Vagina (tissue), 2 donors: ENCODE measurements around the gene SLC6A3. TPM values are rescaled to one million over a fixed set of nuclear protein-coding genes. Genes with fewer than 3 reads are reported as not detected.

Source experiments
- DNase-seq, 2 donors: peaks; one replicate each; pipeline ENCODE4 v3.0.0-alpha.2; 2017; ENCODE audit errors: extremely low spot score in 2 of 2
- H3K27ac ChIP-seq: fragments of 200-600 bp; sonication (generic); one replicate; pipeline ENCODE4 v1.5.1; 2019
- H3K27me3 ChIP-seq: fragments of 200-600 bp; sonication (generic); one replicate; pipeline ENCODE4 v1.5.1; 2019
- H3K36me3 ChIP-seq, 2 donors: fragments of 200-600 bp; sonication (generic); one replicate each; pipeline ENCODE4 v1.5.1; 2017 to 2019
- H3K4me1 ChIP-seq: fragments of 200-600 bp; sonication (generic); one replicate; pipeline ENCODE4 v1.5.1; 2019
- H3K4me3 ChIP-seq, 2 donors: fragments of 200-600 bp; sonication (generic); 1 replicate in 1 of 2; 2 replicates in 1 of 2; pipeline ENCODE4 v1.5.1; 2016 to 2019
- H3K9me3 ChIP-seq: fragments of 200-600 bp; sonication (generic); one replicate; pipeline ENCODE4 v1.5.1; 2019
- POLR2A ChIP-seq, 2 donors: fragments of 450-650 bp; IDR thresholded peaks; one replicate each; pipeline ENCODE4 v1.6.1; 2017; ENCODE audit warnings: antibody characterized with exemption in 2 of 2, mild to moderate bottlenecking in 2 of 2, moderate library complexity in 2 of 2
- POLR2AphosphoS5 ChIP-seq, 2 donors: sonication (generic); formaldehyde crosslinking; IDR thresholded peaks; one replicate each; pipeline ENCODE4 v1.9.0; 2017; ENCODE audit warnings: antibody characterized with exemption in 2 of 2, mild to moderate bottlenecking in 2 of 2, low read depth in 1 of 2; ENCODE audit not compliant: insufficient read depth in 1 of 2
- intact Hi-C: fragments of 100-400 bp; cut with DNase I; formaldehyde crosslinking; loops from one replicate; pipeline ENCODE4 v1.15.1; 2023
- total RNA-seq: library from RNA; depleted of rRNA; stranded (reverse); fragments of >200 nt; gene quantifications from one replicate; pipeline ENCODE4 v1.2.3, GENCODE V29; 2016
- TF ChIP-seq, protein P1 (sequence below), 3 experiments: fragments of 450-650 bp in 2 of 3; fragments of 200-600 bp in 1 of 3; sonication (generic) in 1 of 3; IDR thresholded peaks; one replicate each; pipeline ENCODE4 v1.5.1; 2017 to 2019; ENCODE audit warnings: antibody characterized with exemption in 3 of 3, mild to moderate bottlenecking in 2 of 3, moderate library complexity in 2 of 3

Gene SLC6A3
- total RNA-seq, 1 donor from 2014 or later = 0.49 TPM

- H3K27me3 ChIP-seq = no peaks in the 10 kb centered on the region
- no peaks in the 10 kb centered on the region for H3K9me3 ChIP-seq
- intact Hi-C loops = no loop called here
- no peak overlapping the region for H3K4me3 ChIP-seq
- no peaks in the 10 kb centered on the region for H3K4me1 ChIP-seq
- no peaks in the 10 kb centered on the region for H3K36me3 ChIP-seq
- TF ChIP-seq POLR2A (IDR thresholded peaks at IDR 0.05) = no peak
- TF ChIP-seq, protein P1, sequence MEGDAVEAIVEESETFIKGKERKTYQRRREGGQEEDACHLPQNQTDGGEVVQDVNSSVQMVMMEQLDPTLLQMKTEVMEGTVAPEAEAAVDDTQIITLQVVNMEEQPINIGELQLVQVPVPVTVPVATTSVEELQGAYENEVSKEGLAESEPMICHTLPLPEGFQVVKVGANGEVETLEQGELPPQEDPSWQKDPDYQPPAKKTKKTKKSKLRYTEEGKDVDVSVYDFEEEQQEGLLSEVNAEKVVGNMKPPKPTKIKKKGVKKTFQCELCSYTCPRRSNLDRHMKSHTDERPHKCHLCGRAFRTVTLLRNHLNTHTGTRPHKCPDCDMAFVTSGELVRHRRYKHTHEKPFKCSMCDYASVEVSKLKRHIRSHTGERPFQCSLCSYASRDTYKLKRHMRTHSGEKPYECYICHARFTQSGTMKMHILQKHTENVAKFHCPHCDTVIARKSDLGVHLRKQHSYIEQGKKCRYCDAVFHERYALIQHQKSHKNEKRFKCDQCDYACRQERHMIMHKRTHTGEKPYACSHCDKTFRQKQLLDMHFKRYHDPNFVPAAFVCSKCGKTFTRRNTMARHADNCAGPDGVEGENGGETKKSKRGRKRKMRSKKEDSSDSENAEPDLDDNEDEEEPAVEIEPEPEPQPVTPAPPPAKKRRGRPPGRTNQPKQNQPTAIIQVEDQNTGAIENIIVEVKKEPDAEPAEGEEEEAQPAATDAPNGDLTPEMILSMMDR (IDR thresholded peaks at IDR 0.05) = no peak
- no peak for TF ChIP-seq POLR2AphosphoS5 (IDR thresholded peaks at IDR 0.05; ENCODE audit: insufficient read depth in 1 of 2, low read depth in 1 of 2)
- H3K27ac ChIP-seq = no peak overlapping the region
- no peak for DNase-seq
Observed at GRCh38 chr5:1406681-1407640, 38.3 kb downstream of the SLC6A3 start.

DNA sequence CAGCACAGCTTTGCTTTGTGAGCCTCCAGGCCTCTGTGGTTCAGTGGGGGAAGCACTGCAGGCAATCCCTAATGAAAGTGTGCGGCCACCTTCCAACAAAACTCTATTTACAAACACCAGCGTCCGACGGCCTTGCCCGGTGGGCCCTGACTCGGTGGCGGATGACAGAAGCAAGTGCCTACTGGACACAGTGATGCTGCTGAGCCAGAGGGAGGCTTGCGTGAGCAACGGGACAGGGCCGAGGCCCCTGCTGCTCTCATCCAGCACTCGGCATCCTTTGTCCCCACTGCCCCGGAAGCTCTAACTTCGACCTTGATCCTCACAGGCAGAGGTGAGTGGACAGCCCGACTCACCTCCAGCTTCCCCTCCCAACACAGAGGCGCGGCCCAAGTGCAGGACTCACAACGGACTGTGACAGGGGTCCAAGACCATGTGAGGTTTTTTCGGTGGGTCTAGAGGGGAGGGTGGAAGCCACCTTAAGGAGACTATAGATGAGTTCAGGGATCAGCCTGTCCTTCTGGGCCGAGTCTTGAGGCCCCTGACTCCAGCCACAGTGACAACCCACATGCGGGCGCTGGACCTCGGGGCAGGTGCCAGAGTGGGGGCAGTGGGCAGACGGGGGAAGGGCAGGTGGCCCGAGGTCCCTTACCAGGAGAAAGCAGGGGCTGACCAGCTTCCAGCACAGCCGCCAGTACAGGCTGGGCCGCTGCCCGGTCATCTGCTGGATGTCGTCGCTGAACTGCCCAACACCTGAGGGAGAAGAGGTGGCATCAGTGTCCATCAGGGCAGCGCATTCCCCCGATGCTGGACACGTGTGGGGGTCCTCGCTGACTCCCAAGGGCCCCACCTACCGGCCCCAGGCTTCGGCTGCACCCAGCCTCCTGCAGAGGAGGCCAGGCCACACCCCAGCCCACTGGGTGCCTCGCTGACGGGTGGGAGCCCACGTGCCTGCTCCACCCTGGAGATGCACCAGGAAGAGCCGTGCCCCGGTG is 39.4 kb downstream of the SLC6A3 start:
- Histone ChIP-seq H3K4me1 (no peaks in the 10 kb centered on the region), H3K4me3 (no peak overlapping the region), H3K36me3 (no peaks in the 10 kb centered on the region), H3K9me3 (no peaks in the 10 kb centered on the region), H3K27ac (no peak overlapping the region), H3K27me3 (no peaks in the 10 kb centered on the region)
- intact Hi-C loops = no loop called here
- TF ChIP-seq POLR2A (IDR thresholded peaks at IDR 0.05) (no peak), POLR2AphosphoS5 (IDR thresholded peaks at IDR 0.05; ENCODE audit: insufficient read depth in 1 of 2, low read depth in 1 of 2) (no peak)
- TF ChIP-seq, protein P1 (IDR thresholded peaks at IDR 0.05) = no peak
- no peak for DNase-seq

GRCh38 chr5:1405121-1405520 is 40.1 kb downstream of the SLC6A3 start:
- TF ChIP-seq, protein P1 (IDR thresholded peaks at IDR 0.05) = no peak
- TF ChIP-seq POLR2A (IDR thresholded peaks at IDR 0.05) (no peak), POLR2AphosphoS5 (IDR thresholded peaks at IDR 0.05; ENCODE audit: insufficient read depth in 1 of 2, low read depth in 1 of 2) (no peak)
- Histone ChIP-seq H3K27ac (no peak overlapping the region), H3K36me3 (no peaks in the 10 kb centered on the region), H3K27me3 (no peaks in the 10 kb centered on the region), H3K4me1 (no peaks in the 10 kb centered on the region), H3K9me3 (no peaks in the 10 kb centered on the region), H3K4me3 (no peak overlapping the region)
- intact Hi-C loops = no loop called here
- DNase-seq = no peak

GRCh38 chr5:1404062-1404461 is 41.2 kb downstream of the SLC6A3 start:
- Histone ChIP-seq H3K4me1 (no peaks in the 10 kb centered on the region), H3K27me3 (no peaks in the 10 kb centered on the region), H3K4me3 (no peak overlapping the region), H3K36me3 (no peaks in the 10 kb centered on the region), H3K9me3 (no peaks in the 10 kb centered on the region), H3K27ac (no peak overlapping the region)
- intact Hi-C loops = no loop called here
- DNase-seq = no peak
- TF ChIP-seq POLR2A (IDR thresholded peaks at IDR 0.05) (no peak), POLR2AphosphoS5 (IDR thresholded peaks at IDR 0.05; ENCODE audit: insufficient read depth in 1 of 2, low read depth in 1 of 2) (no peak)
- TF ChIP-seq, protein P1 (IDR thresholded peaks at IDR 0.05) = no peak
